ENCODE data around the gene C17orf50. TPM values are rescaled to one million over a fixed set of nuclear protein-coding genes. Genes with fewer than 3 reads are reported as not detected.
A peak's percentile ranks its signal among the peaks of the same experiment; 100 is the strongest.

C17orf50 gene
- total and polyA plus RNA-seq, 2 of the 13 experiments (the other 11 are each of a cell fraction or from before 2014, with no cell fraction given) = not detected

GRCh38 chr17:35764123-35764991 lies 3.7 kb downstream of the C17orf50 start (continued):
- TF ChIP-seq ZNF496 (CRISPR knock-in tag; IDR thresholded peaks at IDR 0.05; ENCODE audit: insufficient replicate concordance) (no peak), THAP11 (CRISPR knock-in tag; IDR thresholded peaks at IDR 0.05) (peak; percentile 47; the same call in 1 of the 2 replicates), ZSCAN21 (CRISPR knock-in tag; IDR thresholded peaks at IDR 0.05; ENCODE audit: borderline replicate concordance) (peak; percentile 82), RBAK (CRISPR knock-in tag; IDR thresholded peaks at IDR 0.05) (no peak), AKAP8 (CRISPR knock-in tag; IDR thresholded peaks at IDR 0.05) (peak; percentile 48; the same call in 1 of the 2 replicates), PLRG1 (conservative IDR thresholded peaks at IDR 0.05) (no peak), ZMYM4 (CRISPR knock-in tag; IDR thresholded peaks at IDR 0.05) (peak; percentile 85), ZNF766 (CRISPR knock-in tag; IDR thresholded peaks at IDR 0.05; ENCODE audit: borderline replicate concordance) (0 out of 2 replicates have a peak, but pooled peaks have one; percentile 78), NPAS2 (CRISPR knock-in tag; IDR thresholded peaks at IDR 0.05; ENCODE audit: borderline replicate concordance) (no peak), ZSCAN29 (CRISPR knock-in tag; conservative IDR thresholded peaks at IDR 0.05) (no peak), POLR2AphosphoS2 (IDR thresholded peaks at IDR 0.05; ENCODE audit: low read depth, low read length) (no peak), JUND (CRISPR knock-in tag; IDR thresholded peaks at IDR 0.05) (no peak), ZNF652 (CRISPR knock-in tag; IDR thresholded peaks at IDR 0.05; ENCODE audit: borderline replicate concordance, low read depth) (no peak), FOXP1 (IDR thresholded peaks at IDR 0.05) (no peak), FOXP1 (CRISPR knock-in tag; IDR thresholded peaks at IDR 0.05) (no peak), GTF3A (CRISPR knock-in tag; conservative IDR thresholded peaks at IDR 0.05) (0 out of 2 replicates have a peak, but pooled peaks have one; percentile 32), ZNF598 (CRISPR knock-in tag; IDR thresholded peaks at IDR 0.05; ENCODE audit: borderline replicate concordance) (no peak), ZNF562 (CRISPR knock-in tag; IDR thresholded peaks at IDR 0.05; ENCODE audit: borderline replicate concordance) (no peak), SP140L (CRISPR knock-in tag; IDR thresholded peaks at IDR 0.05; ENCODE audit: borderline replicate concordance) (no peak), GABPA (IDR thresholded peaks at IDR 0.05; ENCODE audit: low read depth, low read length) (no peak), GABPA (CRISPR knock-in tag; IDR thresholded peaks at IDR 0.05; ENCODE audit: low read depth) (no peak), ONECUT2 (CRISPR knock-in tag; IDR thresholded peaks at IDR 0.05) (no peak), NCOA2 (CRISPR knock-in tag; IDR thresholded peaks at IDR 0.05) (0 out of 2 replicates have a peak, but pooled peaks have one; percentile 21), ZBTB14 (CRISPR knock-in tag; IDR thresholded peaks at IDR 0.05) (peak; percentile 36; the same call in 1 of the 2 replicates)
- TF ChIP-seq, protein P1, sequence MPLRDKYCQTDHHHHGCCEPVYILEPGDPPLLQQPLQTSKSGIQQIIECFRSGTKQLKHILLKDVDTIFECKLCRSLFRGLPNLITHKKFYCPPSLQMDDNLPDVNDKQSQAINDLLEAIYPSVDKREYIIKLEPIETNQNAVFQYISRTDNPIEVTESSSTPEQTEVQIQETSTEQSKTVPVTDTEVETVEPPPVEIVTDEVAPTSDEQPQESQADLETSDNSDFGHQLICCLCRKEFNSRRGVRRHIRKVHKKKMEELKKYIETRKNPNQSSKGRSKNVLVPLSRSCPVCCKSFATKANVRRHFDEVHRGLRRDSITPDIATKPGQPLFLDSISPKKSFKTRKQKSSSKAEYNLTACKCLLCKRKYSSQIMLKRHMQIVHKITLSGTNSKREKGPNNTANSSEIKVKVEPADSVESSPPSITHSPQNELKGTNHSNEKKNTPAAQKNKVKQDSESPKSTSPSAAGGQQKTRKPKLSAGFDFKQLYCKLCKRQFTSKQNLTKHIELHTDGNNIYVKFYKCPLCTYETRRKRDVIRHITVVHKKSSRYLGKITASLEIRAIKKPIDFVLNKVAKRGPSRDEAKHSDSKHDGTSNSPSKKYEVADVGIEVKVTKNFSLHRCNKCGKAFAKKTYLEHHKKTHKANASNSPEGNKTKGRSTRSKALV (CRISPR knock-in tag; IDR thresholded peaks at IDR 0.05) = peak; percentile 96
- TF ChIP-seq, protein P2, sequence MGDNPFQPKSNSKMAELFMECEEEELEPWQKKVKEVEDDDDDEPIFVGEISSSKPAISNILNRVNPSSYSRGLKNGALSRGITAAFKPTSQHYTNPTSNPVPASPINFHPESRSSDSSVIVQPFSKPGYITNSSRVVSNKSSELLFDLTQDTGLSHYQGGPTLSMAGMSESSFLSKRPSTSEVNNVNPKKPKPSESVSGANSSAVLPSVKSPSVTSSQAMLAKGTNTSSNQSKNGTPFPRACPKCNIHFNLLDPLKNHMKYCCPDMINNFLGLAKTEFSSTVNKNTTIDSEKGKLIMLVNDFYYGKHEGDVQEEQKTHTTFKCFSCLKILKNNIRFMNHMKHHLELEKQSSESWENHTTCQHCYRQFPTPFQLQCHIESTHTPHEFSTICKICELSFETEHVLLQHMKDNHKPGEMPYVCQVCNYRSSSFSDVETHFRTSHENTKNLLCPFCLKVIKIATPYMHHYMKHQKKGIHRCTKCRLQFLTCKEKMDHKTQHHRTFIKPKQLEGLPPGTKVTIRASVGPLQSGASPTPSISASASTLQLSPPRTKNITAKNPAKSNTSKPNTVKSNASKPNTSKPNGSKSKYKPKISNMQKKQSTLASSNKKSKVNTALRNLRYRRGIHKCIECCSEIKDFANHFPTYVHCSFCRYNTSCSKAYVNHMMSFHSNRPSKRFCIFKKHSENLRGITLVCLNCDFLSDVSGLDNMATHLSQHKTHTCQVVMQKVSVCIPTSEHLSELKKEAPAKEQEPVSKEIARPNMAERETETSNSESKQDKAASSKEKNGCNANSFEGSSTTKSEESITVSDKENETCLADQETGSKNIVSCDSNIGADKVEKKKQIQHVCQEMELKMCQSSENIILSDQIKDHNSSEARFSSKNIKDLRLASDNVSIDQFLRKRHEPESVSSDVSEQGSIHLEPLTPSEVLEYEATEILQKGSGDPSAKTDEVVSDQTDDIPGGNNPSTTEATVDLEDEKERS (CRISPR knock-in tag; IDR thresholded peaks at IDR 0.05) = no peak
